Left ventricle myocardium inferior (tissue), 1 donor: ENCODE results near the gene NPHS1. TPM values are rescaled to one million over a fixed set of nuclear protein-coding genes. Genes with fewer than 3 reads are reported as not detected.

Experiments used
- DNase-seq: peaks from one replicate; pipeline ENCODE4 v3.0.0-alpha.2; 2020
- H3K27ac ChIP-seq: fragments of 200-600 bp; replicated peaks from 2 replicates; pipeline ENCODE4 v1.8.0; 2021
- H3K27me3 ChIP-seq: fragments of 200-600 bp; 2 replicates; pipeline ENCODE4 v1.8.0; 2021; ENCODE audit warnings: low read depth
- H3K36me3 ChIP-seq: fragments of 200-600 bp; 2 replicates; pipeline ENCODE4 v1.8.0; 2021
- H3K4me1 ChIP-seq: fragments of 200-600 bp; 2 replicates; pipeline ENCODE4 v1.8.0; 2021
- H3K4me3 ChIP-seq: fragments of 200-600 bp; 2 replicates; pipeline ENCODE4 v1.8.0; 2021; ENCODE audit warnings: mild to moderate bottlenecking, moderate library complexity
- H3K9me3 ChIP-seq: fragments of 200-600 bp; replicated peaks from 2 replicates; pipeline ENCODE4 v1.8.0; 2021
- intact Hi-C: fragments of 100-400 bp; cut with micrococcal nuclease; formaldehyde crosslinking; loops from one replicate; pipeline ENCODE4 v1.11.0; 2022
- total RNA-seq: library from RNA; stranded (reverse); fragmentation: NEBNext Ultra II Directional; extraction: Animal tissue kit (Norgen Biotek cat#: 25700); gene quantifications from one replicate; pipeline ENCODE4 v1.2.1, GENCODE V29; 2021
- TF ChIP-seq, protein P1 (sequence below): fragments of 200-600 bp; IDR thresholded peaks from 2 replicates; pipeline ENCODE4 v1.8.0; 2021; ENCODE audit warnings: antibody characterized with exemption, mild to moderate bottlenecking, borderline replicate concordance
- donor health status: DM: no; HTN: yes; CAD: no; lungs with severe emphysema.

Gene NPHS1
- total RNA-seq, 1 donor from 2014 or later, result not detected

DNA sequence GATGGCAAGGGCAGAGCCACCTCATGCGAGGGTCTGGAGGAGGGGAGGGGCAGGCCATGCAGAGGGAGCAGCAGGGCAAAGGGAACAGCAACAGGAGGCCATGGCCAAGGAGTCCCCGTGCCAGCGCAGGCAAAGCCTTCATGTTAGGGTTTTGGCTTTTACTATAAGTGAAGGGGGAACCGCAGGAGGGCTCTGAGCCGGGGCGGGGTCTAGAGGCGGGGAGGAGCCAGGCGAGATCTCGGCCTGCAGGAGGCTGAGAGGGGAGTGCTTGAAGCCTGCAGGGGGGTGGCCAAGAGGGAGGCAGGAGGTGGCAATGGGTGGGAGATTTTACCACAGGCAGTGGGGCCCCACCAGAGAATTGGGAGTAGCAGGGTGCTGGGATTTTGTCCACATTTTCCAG lies 70.7 kb downstream of the NPHS1 start:
- Histone ChIP-seq H3K36me3 (peaks cover 15% of the 10 kb centered on the region), H3K27me3 (no peaks in the 10 kb centered on the region), H3K4me1 (no peaks in the 10 kb centered on the region), H3K4me3 (no peak overlapping the region), H3K9me3 (no peaks in the 10 kb centered on the region), H3K27ac (no peak overlapping the region)
- intact Hi-C loops, result no loop called here
- TF ChIP-seq, protein P1, sequence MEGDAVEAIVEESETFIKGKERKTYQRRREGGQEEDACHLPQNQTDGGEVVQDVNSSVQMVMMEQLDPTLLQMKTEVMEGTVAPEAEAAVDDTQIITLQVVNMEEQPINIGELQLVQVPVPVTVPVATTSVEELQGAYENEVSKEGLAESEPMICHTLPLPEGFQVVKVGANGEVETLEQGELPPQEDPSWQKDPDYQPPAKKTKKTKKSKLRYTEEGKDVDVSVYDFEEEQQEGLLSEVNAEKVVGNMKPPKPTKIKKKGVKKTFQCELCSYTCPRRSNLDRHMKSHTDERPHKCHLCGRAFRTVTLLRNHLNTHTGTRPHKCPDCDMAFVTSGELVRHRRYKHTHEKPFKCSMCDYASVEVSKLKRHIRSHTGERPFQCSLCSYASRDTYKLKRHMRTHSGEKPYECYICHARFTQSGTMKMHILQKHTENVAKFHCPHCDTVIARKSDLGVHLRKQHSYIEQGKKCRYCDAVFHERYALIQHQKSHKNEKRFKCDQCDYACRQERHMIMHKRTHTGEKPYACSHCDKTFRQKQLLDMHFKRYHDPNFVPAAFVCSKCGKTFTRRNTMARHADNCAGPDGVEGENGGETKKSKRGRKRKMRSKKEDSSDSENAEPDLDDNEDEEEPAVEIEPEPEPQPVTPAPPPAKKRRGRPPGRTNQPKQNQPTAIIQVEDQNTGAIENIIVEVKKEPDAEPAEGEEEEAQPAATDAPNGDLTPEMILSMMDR, result no peak
- DNase-seq, result no peak

DNA sequence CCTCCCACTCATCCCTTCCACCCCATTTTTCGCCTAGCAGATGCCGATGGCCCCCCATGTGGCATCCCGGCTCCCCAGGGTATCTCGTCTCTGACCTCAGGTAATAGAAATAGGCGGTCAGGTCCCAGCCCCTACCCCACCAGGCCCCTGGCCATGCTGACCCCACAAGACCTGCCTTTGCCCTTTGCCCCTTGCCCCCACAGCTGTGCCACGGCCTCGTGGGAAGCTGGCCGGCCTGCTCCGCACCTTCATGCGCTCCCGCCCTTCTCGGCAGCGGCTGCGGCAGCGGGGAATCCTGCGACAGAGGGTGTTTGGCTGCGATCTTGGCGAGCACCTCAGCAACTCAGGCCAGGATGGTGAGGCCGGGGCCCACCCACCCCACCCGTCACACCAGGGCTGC lies 71.6 kb downstream of the NPHS1 start:
- Histone ChIP-seq H3K4me3 (no peak overlapping the region), H3K27me3 (no peaks in the 10 kb centered on the region), H3K27ac (no peak overlapping the region), H3K36me3 (peaks cover 15% of the 10 kb centered on the region), H3K4me1 (peaks cover 9% of the 10 kb centered on the region), H3K9me3 (no peaks in the 10 kb centered on the region)
- DNase-seq, result no peak
- TF ChIP-seq, protein P1, result no peak
- intact Hi-C loops, result no loop called here

DNA sequence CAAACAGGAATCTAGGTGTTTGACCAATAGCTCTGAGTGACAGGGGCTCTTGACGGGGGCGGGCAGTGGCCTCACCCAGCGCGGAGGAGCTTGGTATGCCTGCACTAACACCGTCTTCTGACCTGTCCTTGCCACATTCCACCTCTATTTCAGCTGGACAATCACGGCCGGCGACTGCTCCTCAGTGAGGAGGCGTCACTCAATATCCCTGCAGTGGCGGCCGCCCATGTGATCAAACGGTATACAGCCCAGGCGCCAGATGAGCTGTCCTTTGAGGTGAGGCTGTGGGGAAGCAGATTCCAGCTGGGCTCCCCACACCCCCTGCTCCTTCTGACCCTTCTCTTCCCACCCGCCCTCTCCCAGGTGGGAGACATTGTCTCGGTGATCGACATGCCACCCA lies 72.2 kb downstream of the NPHS1 start:
- TF ChIP-seq, protein P1, result no peak
- Histone ChIP-seq H3K4me1 (peaks cover 12% of the 10 kb centered on the region), H3K4me3 (no peak overlapping the region), H3K9me3 (no peaks in the 10 kb centered on the region), H3K27ac (no peak overlapping the region), H3K27me3 (no peaks in the 10 kb centered on the region), H3K36me3 (peaks cover 15% of the 10 kb centered on the region)
- DNase-seq, result no peak
- intact Hi-C loops, result no loop called here

DNA sequence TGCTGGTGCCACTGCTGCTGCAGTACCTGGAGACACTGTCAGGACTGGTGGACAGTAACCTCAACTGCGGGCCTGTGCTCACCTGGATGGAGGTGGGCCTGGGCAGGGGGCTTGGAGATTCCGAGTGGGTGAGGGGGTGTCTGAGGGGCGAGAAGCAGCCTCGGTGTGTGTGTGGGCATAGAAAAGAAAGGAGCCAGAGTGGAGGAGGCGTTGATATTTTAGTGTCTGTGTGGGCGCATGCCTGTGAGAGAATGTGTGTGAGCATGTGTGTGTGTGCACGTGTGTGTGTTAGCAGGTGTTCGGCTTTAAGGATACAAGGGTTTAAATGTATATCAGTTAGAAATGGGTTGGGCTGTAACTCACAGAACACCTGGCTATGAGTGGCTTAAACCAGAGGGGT lies 73.3 kb downstream of the NPHS1 start:
- no peaks in the 10 kb centered on the region for H3K27me3 ChIP-seq
- intact Hi-C loops, result no loop called here
- DNase-seq, result no peak
- peaks cover 15% of the 10 kb centered on the region for H3K36me3 ChIP-seq
- H3K9me3 ChIP-seq, result no peaks in the 10 kb centered on the region
- H3K27ac ChIP-seq, result no peak overlapping the region
- H3K4me3 ChIP-seq, result no peak overlapping the region
- peaks cover 21% of the 10 kb centered on the region for H3K4me1 ChIP-seq
- TF ChIP-seq, protein P1, result no peak

DNA sequence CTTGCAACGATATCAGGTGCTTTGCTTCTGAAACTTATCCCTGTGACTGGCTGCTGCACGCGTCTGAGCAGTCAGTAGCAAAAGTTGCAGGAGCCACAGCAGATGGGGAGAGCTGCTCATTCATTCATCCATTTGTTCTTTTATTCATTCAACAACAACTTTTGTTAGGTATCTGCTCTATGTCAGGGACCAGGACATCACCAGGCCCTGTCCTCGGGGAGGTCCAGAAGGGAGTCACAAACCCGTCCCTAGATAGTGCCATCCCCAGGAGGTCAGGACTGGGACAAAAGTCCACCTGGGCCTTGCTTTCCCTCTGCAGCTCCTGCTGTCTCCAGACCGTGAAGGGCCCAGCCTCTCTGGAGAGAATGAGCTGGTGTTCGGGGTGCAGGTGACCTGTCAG lies 74.3 kb downstream of the NPHS1 start:
- Histone ChIP-seq H3K36me3 (peaks cover 15% of the 10 kb centered on the region), H3K4me3 (no peak overlapping the region)
- intact Hi-C loops, result no loop called here

More for the DNA sequence above, 74.3 kb downstream of the NPHS1 start:
- TF ChIP-seq, protein P1, result no peak
- no peaks in the 10 kb centered on the region for H3K9me3 ChIP-seq
- no peak for DNase-seq
- H3K27ac ChIP-seq, result no peak overlapping the region
- H3K27me3 ChIP-seq, result no peaks in the 10 kb centered on the region
- peaks cover 21% of the 10 kb centered on the region for H3K4me1 ChIP-seq
